HG02870 (cell line): Measurements from ENCODE around the gene FNDC7.
"Not testable (repeated sequence)": the region's sequence is repeated elsewhere in the genome, so short reads cannot be mapped to it uniquely, and the experiment has no call there.

Source experiments
- ATAC-seq: cut with Tn5 transposase; IDR thresholded peaks from one replicate; pipeline ENCODE4 v1.9.1; 2021; ENCODE audit warnings: mild to moderate bottlenecking, moderate library complexity; ENCODE audit not compliant: unreplicated experiment

FNDC7 gene

DNA sequence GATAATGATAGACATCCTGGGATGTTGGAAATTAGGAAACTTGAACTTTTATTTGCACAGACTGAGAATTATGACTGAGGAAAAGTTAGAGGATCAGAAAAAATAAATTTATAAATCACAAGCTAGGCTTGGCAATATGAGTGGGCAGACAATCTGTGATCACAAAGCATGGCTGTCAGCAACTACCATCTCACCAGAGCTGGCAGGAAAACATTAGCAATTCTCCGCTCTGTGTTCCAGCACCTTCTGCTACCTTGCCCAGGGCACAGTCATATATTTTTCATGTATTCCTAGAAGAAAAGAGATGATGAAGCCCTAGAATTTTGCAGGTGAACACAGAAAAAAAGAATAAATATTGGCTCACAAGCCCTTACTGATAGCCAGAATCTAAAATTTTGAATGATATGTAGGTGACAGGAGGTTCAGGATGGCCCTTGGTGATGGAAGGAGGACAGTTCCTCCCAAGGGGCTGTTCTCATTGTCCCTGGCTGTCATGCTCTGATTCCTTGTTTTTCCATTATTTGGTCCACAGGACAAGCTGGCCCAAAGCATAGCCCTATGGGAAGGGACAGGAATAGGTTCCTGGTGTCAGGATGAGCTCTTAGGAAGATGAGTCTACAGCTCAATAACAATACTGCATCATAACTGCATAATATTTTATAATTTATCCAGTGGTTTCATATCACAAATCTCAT lies 21.6 kb downstream of the FNDC7 start:
- ATAC-seq, result no peak

DNA sequence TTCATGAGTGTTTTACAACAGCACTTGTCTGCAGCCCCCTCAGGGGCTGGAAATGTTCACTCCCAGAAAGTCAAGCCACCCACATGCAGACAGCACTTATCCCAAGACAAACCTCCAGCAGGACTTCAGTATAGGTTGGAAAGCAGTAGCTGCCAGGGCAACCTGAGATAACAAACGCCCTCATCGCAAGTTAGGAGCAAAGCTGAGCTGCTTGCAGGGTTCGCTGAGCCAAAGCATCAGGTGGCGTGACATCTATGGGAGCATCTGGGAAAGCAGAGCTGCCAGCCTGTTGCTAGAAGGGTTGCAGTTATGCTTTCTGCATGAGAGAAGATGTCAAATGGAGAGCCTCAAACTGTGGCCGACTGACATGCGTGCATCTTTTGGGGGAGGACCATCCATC lies 29.5 kb downstream of the FNDC7 start:
- no peak for ATAC-seq

- no peak for ATAC-seq
Observed at GRCh38 chr1:108745980-108746381, 33.3 kb downstream of the FNDC7 start.

DNA sequence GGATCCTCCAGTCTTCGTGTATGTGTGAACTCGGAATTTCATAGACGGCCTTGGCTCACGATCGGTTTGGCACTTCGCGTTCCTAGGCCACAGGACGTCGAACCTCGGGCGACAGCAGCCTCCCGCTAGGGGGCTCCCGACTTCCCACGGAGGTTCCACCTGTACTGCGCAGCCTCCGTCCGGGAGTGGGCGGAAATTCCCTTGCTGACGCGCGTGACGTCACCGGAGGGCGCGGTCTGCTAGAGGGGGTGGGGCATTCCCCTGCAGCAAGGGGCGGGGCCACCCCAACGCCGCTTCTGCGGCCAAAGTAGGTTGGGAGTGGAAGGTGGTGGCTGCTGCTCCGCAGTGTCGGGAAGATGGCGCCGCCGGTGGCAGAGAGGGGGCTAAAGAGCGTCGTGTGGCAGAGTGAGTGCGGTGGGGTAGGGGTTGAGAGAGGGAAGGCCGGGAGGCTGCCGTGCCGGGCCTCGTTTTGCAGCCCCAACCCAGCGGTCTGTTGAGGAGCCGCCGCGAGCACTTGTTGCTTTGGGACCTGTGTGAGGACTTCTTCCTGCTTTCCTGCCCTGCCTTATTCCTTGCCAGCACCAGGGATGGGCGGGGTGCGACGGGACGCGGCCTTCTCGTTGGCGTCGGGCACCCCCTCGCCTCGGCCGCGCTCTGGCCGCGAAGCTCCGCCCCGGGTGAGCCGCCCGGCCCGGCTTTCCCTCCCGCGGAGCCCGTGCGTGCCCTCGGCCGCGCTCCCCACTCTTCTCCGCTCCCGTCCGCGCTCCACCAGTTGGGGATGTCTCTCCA lies 33.9 kb downstream of the FNDC7 start, which contains the start of gene STXBP3:
STXBP3 (plus strand) TSS at position 293 of the 789 bp plus-strand sequence; CDS start at position 357, 64 bp downstream.
- ATAC-seq, result peak; percentile 87

DNA sequence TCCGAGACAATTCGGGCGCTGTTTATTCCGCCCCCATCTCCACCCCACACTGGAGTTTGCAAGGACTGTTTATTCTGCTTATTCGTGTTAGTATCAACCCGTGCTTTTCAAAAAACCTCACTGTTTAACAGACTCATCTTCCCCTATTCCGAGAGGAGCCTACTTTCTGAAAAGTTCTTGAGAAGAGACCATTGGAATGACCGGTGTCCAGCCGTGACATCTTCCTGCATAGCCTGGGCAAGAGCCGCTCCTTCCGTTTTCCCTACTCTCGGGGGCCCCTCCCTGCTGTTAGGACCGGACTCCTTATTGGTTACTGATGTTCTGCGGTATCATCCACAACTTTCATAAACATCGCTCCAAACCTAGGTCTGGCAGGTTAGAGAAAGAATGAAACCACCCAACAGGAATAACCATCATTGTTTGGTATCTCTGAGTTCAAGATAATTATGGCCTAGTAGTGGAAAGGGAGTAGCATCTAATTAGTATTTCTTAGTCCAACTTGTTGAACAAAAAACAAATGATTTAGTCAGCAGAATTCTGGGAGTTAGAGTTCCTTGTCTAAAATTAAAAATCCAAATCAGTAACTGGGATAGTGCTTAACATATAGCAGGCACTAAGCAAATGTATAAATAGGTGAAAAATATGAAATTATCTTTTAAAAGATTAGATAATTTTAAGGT lies 34.6 kb downstream of the FNDC7 start:
- peak; percentile 27 for ATAC-seq

DNA sequence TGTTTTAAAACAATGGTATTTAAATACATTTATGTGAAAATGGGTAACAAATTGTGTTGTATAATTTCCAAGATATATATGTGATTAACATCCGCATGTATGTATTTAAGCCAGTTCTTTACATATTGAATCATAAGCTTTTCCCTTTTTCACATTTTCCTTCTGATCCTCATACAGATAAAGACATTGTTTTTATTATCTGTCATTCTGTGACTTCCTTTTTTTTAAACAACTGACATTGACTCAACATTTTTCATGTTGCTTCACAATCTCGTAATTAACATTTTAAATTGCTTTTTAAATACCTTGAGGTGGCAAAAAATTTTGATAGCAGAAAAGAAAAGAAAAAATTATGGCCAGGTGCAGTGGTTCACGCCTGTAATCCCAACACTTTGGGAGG lies 35.2 kb downstream of the FNDC7 start:
- no peak for ATAC-seq

GRCh38 chr1:108749081-108749480 lies 36.4 kb downstream of the FNDC7 start:
- ATAC-seq, result no peak

- no peak for ATAC-seq
Observed at GRCh38 chr1:108750476-108751181, 37.9 kb downstream of the FNDC7 start.

DNA sequence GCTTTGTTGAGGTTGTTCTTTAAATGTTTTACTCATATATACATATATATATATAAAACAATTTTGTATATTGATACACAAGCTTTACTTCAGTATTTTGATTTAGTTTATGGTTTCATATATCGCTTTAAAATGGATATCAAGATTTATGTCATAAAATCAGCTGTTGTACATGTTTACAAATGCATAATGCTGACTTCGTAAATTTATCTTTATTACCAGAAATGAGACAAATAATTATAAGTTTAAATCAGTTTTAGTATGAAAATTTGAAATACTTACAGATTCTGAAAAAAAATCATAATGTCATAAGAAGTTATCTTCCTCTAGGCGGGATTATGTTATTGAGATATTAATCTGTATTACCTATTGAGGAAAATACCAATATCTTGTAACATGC lies 40.7 kb downstream of the FNDC7 start:
- ATAC-seq, result no peak

GRCh38 chr1:108758796-108759195 lies 46.1 kb downstream of the FNDC7 start:
- no peak for ATAC-seq

DNA sequence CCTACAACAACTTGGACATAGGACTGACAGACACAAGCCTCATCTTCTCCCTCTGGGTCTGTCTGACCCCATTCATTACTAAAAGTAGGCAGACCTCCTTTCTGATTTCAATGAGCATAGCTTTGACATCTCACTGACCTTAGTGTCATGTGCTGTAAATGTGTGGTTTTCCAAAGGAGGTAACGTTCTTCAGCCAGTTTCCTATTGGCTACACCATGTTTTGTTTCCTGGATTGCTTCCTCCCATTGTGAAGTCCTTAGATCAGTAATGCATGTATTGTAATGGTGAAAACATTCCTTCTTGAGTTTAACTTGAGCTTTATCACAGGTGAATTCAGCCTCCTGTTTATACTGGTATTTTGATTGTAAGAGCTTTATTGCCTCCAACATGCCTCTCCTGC lies 54.4 kb downstream of the FNDC7 start:
- ATAC-seq, result no peak

GRCh38 chr1:108767708-108768107 lies 55.0 kb downstream of the FNDC7 start:
- ATAC-seq, result no peak

DNA sequence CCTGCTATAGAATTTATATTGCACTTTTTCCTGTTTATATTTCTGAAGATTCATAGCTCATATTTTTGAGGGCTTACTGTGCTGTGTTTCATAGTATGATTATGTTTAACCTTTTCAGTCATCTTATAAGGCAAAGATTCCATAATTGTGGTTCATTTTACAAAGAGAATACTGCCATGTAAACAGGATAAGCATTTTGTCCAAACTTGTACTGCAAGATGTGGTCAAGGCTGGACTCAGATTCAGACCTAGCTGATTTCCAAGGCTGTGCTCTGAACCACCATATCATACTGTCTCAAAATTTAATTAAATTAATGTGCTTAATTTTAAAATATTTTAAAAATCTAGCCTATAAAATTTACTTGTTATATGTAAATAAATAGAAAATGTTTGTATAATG lies 65.1 kb downstream of the FNDC7 start:
- no peak for ATAC-seq

DNA sequence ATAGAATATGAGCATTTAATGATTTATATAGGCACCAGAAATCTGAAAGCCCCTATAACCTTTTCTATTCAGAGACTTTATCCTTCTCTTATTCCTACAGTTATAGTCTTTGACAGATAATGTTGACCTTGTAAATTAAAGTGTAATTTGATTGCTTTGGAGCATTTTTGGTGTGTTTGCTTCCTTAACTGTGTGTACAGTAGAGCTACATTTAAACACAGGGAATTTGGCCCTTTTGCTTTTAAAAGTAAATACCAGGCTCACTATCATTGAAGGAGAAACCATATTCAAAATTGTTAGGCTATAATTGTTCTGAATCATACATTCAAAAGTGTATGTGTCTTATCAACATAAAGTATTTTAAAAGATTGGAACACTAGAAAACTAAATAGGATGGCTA lies 66.7 kb downstream of the FNDC7 start:
- no peak for ATAC-seq

DNA sequence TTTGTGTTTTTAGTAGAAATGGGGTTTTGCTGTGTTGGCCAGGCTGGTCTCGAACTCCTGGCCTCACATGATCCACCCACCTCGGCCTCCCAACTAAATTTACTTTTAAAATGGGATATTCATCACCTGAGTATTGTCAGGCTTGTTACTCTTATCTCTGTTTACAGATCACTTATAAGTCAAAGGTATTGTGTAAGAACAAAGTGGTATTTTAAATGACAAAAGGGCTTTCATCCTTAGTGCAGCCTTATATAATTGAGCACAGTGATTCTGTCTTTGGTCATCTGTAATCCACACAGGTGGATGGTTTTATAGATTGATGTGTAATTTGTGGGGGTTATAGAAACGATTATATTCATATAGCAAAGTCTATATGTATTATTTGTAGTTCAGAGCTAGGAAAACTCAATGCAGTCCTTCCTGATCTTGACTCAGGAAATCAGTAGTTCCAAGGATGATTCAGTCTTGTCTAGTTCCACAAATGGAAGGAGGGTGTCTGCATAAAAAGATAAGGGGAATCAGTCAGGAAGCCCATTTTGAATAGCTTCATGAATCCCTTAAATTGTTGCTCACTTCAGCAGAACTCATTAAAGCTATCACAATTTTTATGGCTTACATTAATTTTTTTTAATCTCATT lies 68.3 kb downstream of the FNDC7 start:
- no peak for ATAC-seq

DNA sequence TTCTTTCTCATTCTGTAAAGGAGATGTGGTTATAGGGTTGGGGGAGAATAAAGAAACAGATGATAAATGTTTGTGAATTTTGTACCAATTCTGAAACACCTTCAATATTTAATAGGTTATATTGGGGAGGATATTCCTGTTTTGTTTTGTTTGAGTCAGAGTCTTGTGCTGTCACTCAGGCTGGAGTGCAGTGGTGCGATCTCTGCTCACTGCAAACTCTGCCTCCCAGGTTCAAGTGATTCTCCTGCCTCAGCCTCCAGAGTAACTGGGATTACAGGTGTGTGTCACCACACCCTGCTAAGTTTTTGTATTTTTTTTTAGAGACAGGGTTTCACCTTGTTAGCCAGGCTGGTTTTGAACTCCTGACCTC lies 68.9 kb downstream of the FNDC7 start:
- not testable (repeated sequence) for ATAC-seq

- no peak for ATAC-seq
Observed at GRCh38 chr1:108785264-108785663, 72.6 kb downstream of the FNDC7 start.

DNA sequence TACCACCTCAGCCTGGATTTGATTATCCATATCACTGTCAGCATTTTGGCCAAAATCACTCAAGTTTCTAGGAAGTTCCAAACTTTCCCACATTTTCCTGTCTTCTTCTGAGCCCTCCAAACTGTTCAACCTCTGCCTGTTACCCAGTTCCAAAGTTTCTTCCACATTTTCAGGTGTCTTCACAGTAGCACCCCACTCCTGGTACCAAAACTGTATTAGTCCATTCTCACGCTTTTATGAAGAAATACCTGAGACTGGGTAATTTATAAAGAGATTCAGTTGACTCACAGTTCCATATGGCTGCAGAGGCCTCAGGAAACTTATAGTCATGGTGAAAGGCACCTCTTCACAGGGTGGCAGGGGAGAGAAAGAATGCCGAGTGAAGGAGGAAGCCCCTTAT lies 73.2 kb downstream of the FNDC7 start:
- no peak for ATAC-seq

GRCh38 chr1:108791790-108792189 lies 79.1 kb downstream of the FNDC7 start:
- no peak for ATAC-seq
